HG02798 (cell line): Measurements from ENCODE around the gene NDUFS5.
"Not testable (repeated sequence)": the region's sequence is repeated elsewhere in the genome, so short reads cannot be mapped to it uniquely, and the experiment has no call there.

ENCODE experiments used
- ATAC-seq: cut with Tn5 transposase; IDR thresholded peaks from one replicate; pipeline ENCODE4 v1.9.1; 2021; ENCODE audit warnings: mild to moderate bottlenecking; ENCODE audit not compliant: unreplicated experiment, poor library complexity

NDUFS5 gene

GRCh38 chr1:39006726-39007645, 19.2 kb upstream of the NDUFS5 start:
- no peak for ATAC-seq

- not testable (repeated sequence) for ATAC-seq
These were observed 11.2 kb upstream of the NDUFS5 start for GRCh38 chr1:39014956-39015355.

- ATAC-seq, result no peak
These were observed 9.5 kb upstream of the NDUFS5 start for GRCh38 chr1:39016604-39017171.

GRCh38 chr1:39017266-39017665, 8.9 kb upstream of the NDUFS5 start:
- ATAC-seq, result no peak

GRCh38 chr1:39020494-39020893, 5.7 kb upstream of the NDUFS5 start:
- ATAC-seq, result not testable (repeated sequence)

GRCh38 chr1:39021426-39021825, 4.7 kb upstream of the NDUFS5 start:
- no peak for ATAC-seq

GRCh38 chr1:39023140-39023539, 3.0 kb upstream of the NDUFS5 start:
- no peak for ATAC-seq

GRCh38 chr1:39026866-39027507, 837 bp downstream of the NDUFS5 start:
- ATAC-seq, result no peak

GRCh38 chr1:39034114-39034654, 8.0 kb downstream of the NDUFS5 start:
- ATAC-seq, result no peak

GRCh38 chr1:39036678-39037077, 10.5 kb downstream of the NDUFS5 start:
- ATAC-seq, result no peak

- ATAC-seq, result no peak
These were observed 17.4 kb downstream of the NDUFS5 start for GRCh38 chr1:39043513-39043912.

GRCh38 chr1:39044762-39045161, 18.6 kb downstream of the NDUFS5 start:
- no peak for ATAC-seq

- ATAC-seq, result no peak
These were observed 19.1 kb downstream of the NDUFS5 start for GRCh38 chr1:39045231-39045630.

GRCh38 chr1:39046613-39047210, 20.6 kb downstream of the NDUFS5 start:
- ATAC-seq, result no peak

GRCh38 chr1:39047374-39048229, 21.5 kb downstream of the NDUFS5 start:
- no peak for ATAC-seq

- ATAC-seq, result no peak
These were observed 22.7 kb downstream of the NDUFS5 start for GRCh38 chr1:39048745-39049370.

GRCh38 chr1:39050001-39050400, 23.9 kb downstream of the NDUFS5 start:
- no peak for ATAC-seq

- not testable (repeated sequence) for ATAC-seq
These were observed 25.2 kb downstream of the NDUFS5 start for GRCh38 chr1:39051193-39051850.

GRCh38 chr1:39051956-39052355, 25.8 kb downstream of the NDUFS5 start:
- ATAC-seq, result no peak
